Measurements from ENCODE around the gene VAV2. TPM values are rescaled to one million over a fixed set of nuclear protein-coding genes. Genes with fewer than 3 reads are reported as not detected.
"Not testable (repeated sequence)": the region's sequence is repeated elsewhere in the genome, so short reads cannot be mapped to it uniquely, and the experiment has no call there.

Gene VAV2
- total and polyA plus RNA-seq, 5 experiments from 2014 or later = 0.20 to 4.3 (median 0.36) TPM

DNA sequence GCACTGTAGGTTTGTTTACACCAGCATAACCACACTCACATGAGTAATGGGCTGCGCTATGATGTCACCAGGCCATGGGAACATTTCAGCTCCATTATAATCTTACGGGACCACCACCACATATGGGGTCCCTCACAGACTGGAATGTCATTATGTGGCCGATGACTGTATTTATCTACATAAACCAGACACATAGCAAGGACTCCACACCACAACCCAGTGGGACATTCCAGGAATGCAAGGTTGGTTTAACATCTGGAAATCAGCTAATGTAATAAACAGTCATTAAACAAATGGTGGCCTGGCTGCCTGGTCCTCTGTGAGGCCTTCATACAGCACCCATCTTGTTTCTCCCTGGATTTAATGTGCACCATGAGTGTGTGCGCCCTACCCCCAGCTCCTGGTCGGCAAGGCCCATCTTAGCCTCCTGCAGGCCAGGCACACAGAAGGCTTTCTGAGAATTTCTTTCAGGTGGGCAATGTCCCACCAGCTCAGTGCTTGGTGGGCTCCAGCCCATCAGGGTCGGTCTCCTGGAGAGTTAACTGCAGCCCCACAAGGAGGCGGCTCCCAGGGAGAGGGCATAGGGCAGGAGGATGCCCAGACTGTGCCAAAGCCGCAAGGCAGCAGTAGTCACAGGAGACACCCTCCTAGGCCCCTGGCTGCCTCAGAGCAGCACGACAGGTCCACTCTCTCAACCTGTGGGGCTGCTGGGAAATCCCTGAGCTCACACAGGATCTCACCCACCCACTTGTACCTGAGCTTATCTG is 218.1 kb downstream of the VAV2 start:
- Mint-ChIP-seq H3K36me3 (peaks cover 0 to 4% (median 4%) of the 10 kb centered on the region in 3 donors), H3K4me3 (no peak overlapping the region), H3K4me1 (no peaks in the 10 kb centered on the region), H3K27me3 (no peaks in the 10 kb centered on the region), H3K27ac (no peak overlapping the region), H3K9me3 (peaks cover 0 to 16% (median 0%) of the 10 kb centered on the region in 9 donors)
- no peak for ATAC-seq
- DNase-seq = peak in 1 of 10 donors; percentile 15
- POLR2A ChIA-PET = no interaction called here

DNA sequence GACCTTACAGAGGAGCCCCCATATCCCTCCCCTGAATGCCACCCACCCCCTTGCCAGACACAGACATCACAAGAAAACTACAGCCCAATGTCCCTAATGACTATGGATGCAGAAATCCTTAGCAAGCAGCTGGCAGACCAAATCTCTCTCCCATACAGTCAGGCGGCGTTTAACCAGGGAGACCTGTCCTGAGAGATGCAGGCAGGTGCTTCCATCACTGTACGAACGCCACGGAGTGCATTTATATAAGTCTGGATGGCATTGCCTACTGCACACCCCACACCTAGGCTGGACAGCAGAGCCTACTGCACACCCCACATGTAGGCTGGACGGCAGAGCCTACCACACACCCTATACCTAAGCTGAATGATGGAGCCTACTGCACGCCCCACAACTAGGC is 219.5 kb downstream of the VAV2 start:
- no peaks in the 10 kb centered on the region for H3K4me1 Mint-ChIP-seq
- ATAC-seq (no peak), DNase-seq (no peak)
- no peak overlapping the region for H3K27ac Mint-ChIP-seq
- no peaks in the 10 kb centered on the region for H3K27me3 Mint-ChIP-seq
- H3K9me3 Mint-ChIP-seq = peaks cover 0 to 20% (median 0%) of the 10 kb centered on the region in 9 donors
- H3K36me3 Mint-ChIP-seq = peaks cover 0 to 9% (median 4%) of the 10 kb centered on the region in 3 donors
- no peak overlapping the region for H3K4me3 Mint-ChIP-seq
- POLR2A ChIA-PET = no interaction called here

DNA sequence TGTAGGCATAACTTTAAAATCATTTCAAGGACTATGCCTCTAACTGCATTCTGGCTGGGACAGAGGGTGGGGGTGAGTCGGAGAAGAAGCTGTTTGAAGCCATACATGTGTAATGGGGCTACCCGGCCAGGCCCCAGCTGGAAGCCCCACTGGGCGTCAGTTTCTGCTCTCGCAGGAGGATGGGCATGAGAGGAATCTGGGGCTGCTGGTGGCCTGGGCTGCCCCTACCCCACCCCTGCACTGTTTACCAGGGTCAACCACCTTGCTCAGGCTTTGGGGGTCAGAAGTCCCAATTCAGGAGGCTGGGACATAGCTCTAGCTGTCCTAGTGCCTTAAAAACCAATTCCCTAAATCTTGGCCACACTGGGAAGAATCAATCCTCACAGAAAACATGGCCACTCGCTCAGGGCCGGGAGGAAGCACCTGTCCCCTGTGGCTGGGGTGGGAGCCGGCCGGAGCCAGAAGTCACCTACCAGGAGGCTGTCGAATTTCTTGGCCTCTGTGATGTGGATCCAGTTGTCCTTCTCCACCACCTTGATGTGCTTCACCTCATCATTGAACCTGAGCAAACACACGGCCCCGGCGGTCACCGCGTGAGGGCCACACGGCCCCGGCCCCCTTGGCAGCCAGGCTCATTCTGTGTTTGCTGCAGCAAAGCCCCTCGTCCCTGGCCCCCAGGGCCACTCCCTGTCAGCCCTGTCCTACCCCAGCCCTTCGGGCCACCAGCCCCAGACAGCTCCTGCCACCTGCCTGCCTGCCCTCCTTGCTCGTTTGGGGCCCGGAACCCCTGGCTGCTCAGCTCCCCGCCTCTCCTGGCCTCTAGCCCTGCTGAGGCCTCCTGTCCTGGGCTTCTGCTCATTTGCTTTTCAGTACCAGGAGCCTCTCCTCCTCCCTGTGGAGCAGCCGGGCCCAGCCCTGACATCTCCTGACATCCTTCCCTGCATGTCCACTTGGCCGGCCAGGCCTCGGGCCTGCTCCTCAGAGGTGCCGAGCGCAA is 220.3 kb downstream of the VAV2 start:
- Mint-ChIP-seq H3K36me3 (peaks cover 0 to 14% (median 11%) of the 10 kb centered on the region in 3 donors), H3K4me1 (no peaks in the 10 kb centered on the region), H3K4me3 (no peak overlapping the region), H3K27me3 (no peaks in the 10 kb centered on the region), H3K27ac (peak overlapping the region in 1 of 10 donors; percentile 38), H3K9me3 (peaks cover 0 to 28% (median 4%) of the 10 kb centered on the region in 9 donors)
- POLR2A ChIA-PET = interaction anchor here (0.5 kb wide), 1 partner anchor 15 kb away, joined by 3 read pairs; no protein-coding TSS in a partner anchor
- DNase-seq (peak in 1 of 10 donors; percentile 36), ATAC-seq (no peak)

DNA sequence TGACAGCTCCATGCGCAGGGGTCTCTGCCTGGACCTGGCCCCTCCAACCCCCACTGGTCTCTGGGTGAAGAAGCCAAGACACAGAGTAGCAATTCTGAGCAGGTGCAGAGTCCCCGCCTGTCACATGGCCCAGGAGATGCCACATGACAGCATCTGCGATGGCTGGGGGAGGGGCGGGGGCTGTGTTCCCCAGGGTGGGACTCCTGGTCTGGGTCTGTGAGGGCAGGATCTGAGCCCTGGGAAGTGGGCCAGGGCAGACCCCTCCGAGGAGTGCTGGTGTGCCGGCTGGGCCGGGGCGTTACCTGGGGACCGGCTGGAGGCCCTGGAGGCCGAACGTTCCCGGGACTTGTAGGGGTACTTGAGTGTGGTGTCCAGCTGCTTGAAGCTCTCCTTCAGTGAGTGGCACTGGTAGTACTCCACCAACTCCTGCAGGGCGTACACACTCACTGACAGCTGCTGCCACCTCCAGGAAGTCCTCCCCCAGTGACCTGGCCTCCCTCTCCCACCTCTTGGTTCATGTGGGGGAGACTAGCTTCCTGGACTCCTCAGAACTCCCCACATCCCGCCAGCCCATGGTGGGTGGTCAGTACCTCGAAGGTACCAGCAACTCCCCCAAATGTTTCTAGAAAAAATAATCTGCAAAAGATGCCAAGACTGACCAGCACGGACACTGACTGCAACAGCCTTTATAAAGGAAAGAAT is 221.9 kb downstream of the VAV2 start:
- H3K4me1 Mint-ChIP-seq = no peaks in the 10 kb centered on the region
- DNase-seq = peak in 2 of 10 donors; percentile 12 to 60

DNA sequence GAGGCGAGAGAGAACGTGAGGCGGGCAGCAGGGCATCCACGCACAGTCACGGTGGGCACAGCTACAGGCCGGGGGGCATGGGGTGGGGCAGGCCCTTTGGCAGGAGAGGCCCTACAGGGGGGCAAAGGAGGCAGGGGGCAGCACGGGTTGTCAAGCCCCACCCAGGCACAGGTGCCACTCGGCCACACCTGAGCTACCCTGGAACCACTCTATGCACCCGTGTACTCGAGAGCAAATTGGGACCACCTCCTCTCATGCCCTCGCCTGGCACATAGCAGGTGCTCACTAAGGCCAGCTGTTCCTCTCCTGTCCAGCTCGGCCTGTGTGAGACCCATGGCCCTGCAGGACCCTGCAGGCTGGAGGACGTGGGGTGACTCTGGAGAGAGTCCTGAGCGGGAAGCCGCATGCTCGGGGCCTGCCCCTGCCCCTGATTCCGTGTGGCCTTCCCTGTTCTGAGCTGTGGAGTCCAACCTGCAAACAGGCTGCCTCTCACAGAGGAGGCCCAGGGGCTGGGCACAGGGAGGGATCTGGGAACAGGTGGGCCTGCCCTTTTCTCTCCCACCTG is 222.5 kb downstream of the VAV2 start:
- H3K9me3 Mint-ChIP-seq = peaks cover 0 to 43% (median 11%) of the 10 kb centered on the region in 9 donors
- peaks cover 0 to 22% (median 21%) of the 10 kb centered on the region in 3 donors for H3K36me3 Mint-ChIP-seq
- H3K4me3 Mint-ChIP-seq = no peak overlapping the region
- POLR2A ChIA-PET = no interaction called here
- no peak for ATAC-seq
- no peaks in the 10 kb centered on the region for H3K4me1 Mint-ChIP-seq
- peak in 2 of 10 donors; percentile 12 to 50 for DNase-seq
- no peaks in the 10 kb centered on the region for H3K27me3 Mint-ChIP-seq
- H3K27ac Mint-ChIP-seq = no peak overlapping the region

More for the DNA sequence above, 221.9 kb downstream of the VAV2 start:
- POLR2A ChIA-PET = no interaction called here
- Mint-ChIP-seq H3K27ac (no peak overlapping the region), H3K27me3 (no peaks in the 10 kb centered on the region), H3K4me3 (no peak overlapping the region), H3K36me3 (peaks cover 0 to 20% (median 18%) of the 10 kb centered on the region in 3 donors), H3K9me3 (peaks cover 0 to 37% (median 9%) of the 10 kb centered on the region in 9 donors)
- no peak for ATAC-seq

DNA sequence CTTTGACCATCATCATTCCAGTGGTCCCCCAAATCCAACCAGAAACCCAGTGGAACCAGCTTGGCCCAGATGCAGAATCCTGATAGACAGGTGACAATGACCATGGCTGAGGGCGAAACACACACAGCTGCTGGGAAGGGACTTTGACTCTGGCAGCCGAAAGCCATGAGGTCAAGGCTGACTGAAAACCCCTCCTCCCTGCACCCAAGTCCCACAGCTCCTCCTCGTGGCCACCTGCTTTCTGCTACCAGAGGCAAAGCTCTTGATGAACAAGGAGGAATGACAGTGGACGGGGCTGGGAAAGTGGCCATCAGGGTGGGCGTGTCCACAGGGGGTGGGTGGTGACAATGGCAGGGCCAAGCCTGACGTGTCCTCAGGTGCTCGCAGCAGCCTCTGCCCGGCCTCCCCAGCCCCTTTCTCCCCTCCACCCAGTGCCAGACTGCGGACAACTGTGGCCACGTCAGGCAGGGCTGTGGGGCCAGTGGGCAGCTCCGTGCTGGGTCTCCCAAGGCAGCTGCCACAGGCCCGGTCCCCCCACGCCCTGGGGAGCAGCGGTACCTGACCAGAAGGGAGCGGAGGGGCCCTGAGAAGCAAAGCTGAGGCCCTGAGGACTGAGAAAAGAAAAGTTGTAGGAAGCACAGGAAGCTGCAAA is 223.1 kb downstream of the VAV2 start:
- Mint-ChIP-seq H3K36me3 (peaks cover under 1 to 28% (median 27%) of the 10 kb centered on the region in 3 donors), H3K27ac (no peak overlapping the region), H3K9me3 (peaks cover 0 to 46% (median 14%) of the 10 kb centered on the region in 9 donors), H3K4me1 (no peaks in the 10 kb centered on the region), H3K27me3 (no peaks in the 10 kb centered on the region), H3K4me3 (no peak overlapping the region)
- no peak for ATAC-seq
- POLR2A ChIA-PET = no interaction called here
- DNase-seq = peak in 2 of 10 donors; percentile 14 to 59

DNA sequence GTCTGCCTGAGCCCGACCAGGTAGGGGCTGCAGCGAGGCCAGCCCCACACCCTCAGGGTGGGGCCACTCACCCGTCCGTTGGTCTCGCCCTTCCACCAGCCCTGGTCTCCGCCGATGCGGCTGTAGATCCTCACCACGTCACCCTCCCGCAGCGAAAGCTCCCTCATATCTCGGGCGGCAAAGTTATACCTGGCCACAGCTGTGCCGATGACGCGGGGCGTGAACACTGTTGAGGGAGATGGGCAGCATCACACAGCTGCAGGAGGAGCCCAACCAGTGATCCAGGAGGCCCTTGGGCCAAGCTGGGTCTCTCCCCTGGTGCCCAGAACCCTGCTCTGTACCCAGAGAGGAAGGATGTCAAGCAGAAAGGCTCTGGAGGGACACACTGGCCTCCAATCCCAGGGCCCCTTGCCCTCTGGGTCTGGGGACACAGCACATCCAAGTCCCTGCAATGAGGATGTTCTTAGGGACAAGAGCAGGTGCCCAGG is 223.7 kb downstream of the VAV2 start:
- H3K36me3 Mint-ChIP-seq = peaks cover 5 to 31% (median 31%) of the 10 kb centered on the region in 3 donors
- peaks cover 0 to 44% (median 14%) of the 10 kb centered on the region in 9 donors for H3K9me3 Mint-ChIP-seq
- H3K4me1 Mint-ChIP-seq = no peaks in the 10 kb centered on the region
- POLR2A ChIA-PET = no interaction called here
- no peak overlapping the region for H3K27ac Mint-ChIP-seq
- H3K4me3 Mint-ChIP-seq = no peak overlapping the region
- ATAC-seq (no peak), DNase-seq (peak in 1 of 10 donors; percentile 61)
- H3K27me3 Mint-ChIP-seq = no peaks in the 10 kb centered on the region

DNA sequence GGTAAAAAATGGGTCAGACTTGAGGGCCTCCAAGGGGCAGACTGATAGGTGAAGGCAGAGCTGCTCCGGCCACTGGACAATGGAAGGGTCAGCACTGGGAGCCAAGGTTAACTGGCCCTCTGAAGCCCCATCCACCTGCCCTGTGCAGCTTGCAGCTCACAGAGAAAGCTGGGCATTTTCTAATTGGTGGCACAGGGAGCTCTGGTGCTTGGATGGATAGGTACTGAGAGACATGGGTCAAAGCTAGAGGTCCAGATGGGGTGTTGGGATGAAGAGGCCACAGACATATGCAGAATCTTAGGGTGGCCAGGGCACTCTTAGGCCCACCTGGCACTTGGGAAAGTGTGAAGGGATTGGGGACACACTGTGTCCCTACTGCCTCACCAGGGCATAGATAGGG is 224.5 kb downstream of the VAV2 start:
- Mint-ChIP-seq H3K4me1 (no peaks in the 10 kb centered on the region), H3K9me3 (peaks cover 0 to 40% (median 14%) of the 10 kb centered on the region in 9 donors), H3K4me3 (no peak overlapping the region), H3K27ac (no peak overlapping the region), H3K36me3 (peaks cover 5 to 31% (median 30%) of the 10 kb centered on the region in 3 donors), H3K27me3 (no peaks in the 10 kb centered on the region)
- no peak for DNase-seq
- POLR2A ChIA-PET = no interaction called here
- no peak for ATAC-seq

DNA sequence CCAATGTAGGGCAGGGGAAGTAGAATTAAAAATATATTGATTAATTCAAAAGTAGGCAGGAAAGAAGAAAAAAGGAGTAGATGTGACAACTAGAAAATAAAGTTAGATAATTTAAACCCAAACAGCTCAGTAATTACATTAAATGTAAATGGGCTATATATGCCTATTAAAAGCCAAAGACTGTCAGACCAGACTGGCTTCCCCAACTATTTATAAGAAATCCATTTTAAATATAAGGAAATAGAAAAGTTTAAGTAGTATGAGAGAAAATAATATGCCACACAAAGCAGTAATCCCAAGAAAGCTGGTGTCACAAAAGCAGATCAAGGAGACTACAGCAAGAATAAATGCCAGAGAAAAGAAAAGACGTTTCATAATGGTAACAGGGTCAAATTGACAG is 225.1 kb downstream of the VAV2 start:
- no peaks in the 10 kb centered on the region for H3K4me1 Mint-ChIP-seq
- peaks cover 5 to 31% (median 30%) of the 10 kb centered on the region in 3 donors for H3K36me3 Mint-ChIP-seq
- DNase-seq = no peak
- H3K27me3 Mint-ChIP-seq = no peaks in the 10 kb centered on the region
- POLR2A ChIA-PET = no interaction called here
- H3K4me3 Mint-ChIP-seq = no peak overlapping the region
- ATAC-seq = no peak
- H3K9me3 Mint-ChIP-seq = peaks cover 0 to 40% (median 14%) of the 10 kb centered on the region in 9 donors
- no peak overlapping the region for H3K27ac Mint-ChIP-seq

DNA sequence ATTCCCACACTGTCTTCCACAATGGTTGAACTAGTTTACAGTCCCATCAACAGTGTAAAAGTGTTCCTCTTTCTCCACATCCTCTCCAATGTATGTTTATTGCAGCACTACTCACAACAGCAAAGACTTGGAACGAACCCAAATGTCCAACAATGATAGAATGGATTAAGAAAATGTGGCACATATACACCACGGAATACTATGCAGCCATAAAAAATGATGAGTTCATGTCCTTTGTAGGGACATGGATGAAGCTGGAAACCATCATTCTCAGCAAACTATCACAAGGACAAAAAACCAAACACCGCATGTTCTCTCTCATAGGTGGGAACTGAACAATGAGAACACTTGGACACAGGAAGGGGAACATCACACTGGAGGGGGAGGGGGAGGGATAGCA is 225.9 kb downstream of the VAV2 start:
- DNase-seq, ATAC-seq, H3K4me1 Mint-ChIP-seq, POLR2A ChIA-PET, H3K4me3 Mint-ChIP-seq, H3K27me3 Mint-ChIP-seq, H3K27ac Mint-ChIP-seq: not testable (repeated sequence)
- Mint-ChIP-seq H3K9me3 (peaks cover 0 to 40% (median 14%) of the 10 kb centered on the region in 9 donors), H3K36me3 (peaks cover 5 to 31% (median 30%) of the 10 kb centered on the region in 3 donors)

DNA sequence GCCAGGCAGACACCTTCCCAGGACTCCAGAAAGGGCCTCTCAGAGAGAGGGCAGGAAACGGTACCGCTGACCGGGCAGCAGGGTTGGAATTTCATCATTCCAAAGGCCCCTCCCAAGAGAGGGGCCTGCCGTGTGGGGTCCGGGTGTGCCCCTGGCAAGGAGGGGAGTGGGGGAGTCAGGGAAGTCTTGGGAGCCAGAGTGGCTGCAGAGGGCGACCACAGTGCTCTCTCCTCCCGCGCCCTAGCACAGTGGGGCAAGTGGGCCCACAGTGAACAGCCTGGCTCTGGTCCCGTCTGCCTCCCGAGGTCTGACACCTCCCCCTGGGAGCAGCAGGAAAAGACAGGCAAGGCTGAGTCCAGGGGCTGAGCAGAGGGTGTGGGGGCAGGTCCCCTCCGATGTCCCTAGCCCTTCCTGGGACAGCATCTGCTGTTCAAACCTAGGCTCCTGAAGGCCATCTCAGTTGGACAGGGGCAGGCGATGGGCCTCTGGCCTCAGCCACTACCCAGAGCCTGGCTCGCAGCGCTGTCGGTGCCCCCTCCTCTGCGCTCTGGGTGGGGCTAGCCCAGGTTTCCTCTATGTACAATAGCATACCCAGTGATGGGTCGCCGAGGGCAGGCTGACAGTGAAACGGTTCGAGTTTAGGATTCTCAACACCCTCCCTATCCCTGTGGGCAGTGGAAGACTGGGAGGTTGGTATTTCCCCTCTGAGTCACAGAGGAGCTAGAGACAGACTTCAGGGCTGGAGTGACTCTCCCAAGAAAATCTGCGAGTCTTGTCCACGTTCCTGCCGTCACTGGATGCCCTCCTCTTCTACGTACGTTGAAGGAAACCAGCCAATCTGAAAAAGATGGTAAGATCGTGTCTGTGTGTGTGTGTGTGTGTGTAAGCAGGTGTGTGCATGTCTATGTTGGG is 228.6 kb downstream of the VAV2 start:
- no peak overlapping the region for H3K27ac Mint-ChIP-seq
- ATAC-seq = no peak
- POLR2A ChIA-PET = no interaction called here

More for the DNA sequence above, 228.6 kb downstream of the VAV2 start:
- no peak for DNase-seq
- Mint-ChIP-seq H3K36me3 (peaks cover 5 to 31% (median 28%) of the 10 kb centered on the region in 3 donors), H3K9me3 (peaks cover 0 to 40% (median 13%) of the 10 kb centered on the region in 9 donors), H3K4me1 (no peaks in the 10 kb centered on the region), H3K27me3 (peaks cover 0 to 8% (median 0%) of the 10 kb centered on the region in 5 donors), H3K4me3 (no peak overlapping the region)

Measured in naive thymus-derived CD8-positive, alpha-beta T cell (primary cell).